ENCODE results near the gene TEX19.
"Not testable (repeated sequence)": the region's sequence is repeated elsewhere in the genome, so short reads cannot be mapped to it uniquely, and the experiment has no call there.

Gene TEX19

GRCh38 chr17:82334622-82335394, 24.2 kb upstream of the TEX19 start:
- no peak for DNase-seq (ENCODE audit: low read depth in 2 of 2)

GRCh38 chr17:82338858-82339633, 20.0 kb upstream of the TEX19 start:
- no peak for DNase-seq (ENCODE audit: low read depth in 2 of 2)

- DNase-seq (ENCODE audit: low read depth in 2 of 2) = no peak
Observed at GRCh38 chr17:82339634-82340580, 19.1 kb upstream of the TEX19 start.

GRCh38 chr17:82342361-82343079, 16.5 kb upstream of the TEX19 start:
- no peak for DNase-seq (ENCODE audit: low read depth in 2 of 2)

- DNase-seq (ENCODE audit: low read depth in 2 of 2) = no peak
Observed at GRCh38 chr17:82343560-82343959, 15.5 kb upstream of the TEX19 start.

- DNase-seq (ENCODE audit: low read depth in 2 of 2) = no peak
Observed at GRCh38 chr17:82344175-82344907, 14.7 kb upstream of the TEX19 start.

GRCh38 chr17:82345151-82345976, 13.7 kb upstream of the TEX19 start:
- no peak for DNase-seq (ENCODE audit: low read depth in 2 of 2)

GRCh38 chr17:82346342-82347300, 12.4 kb upstream of the TEX19 start:
- DNase-seq (ENCODE audit: low read depth in 2 of 2) = no peak

- DNase-seq (ENCODE audit: low read depth in 2 of 2) = not testable (repeated sequence)
Observed at GRCh38 chr17:82347994-82348393, 11.1 kb upstream of the TEX19 start.

GRCh38 chr17:82348434-82348833, 10.6 kb upstream of the TEX19 start:
- DNase-seq (ENCODE audit: low read depth in 2 of 2) = no peak

- no peak for DNase-seq (ENCODE audit: low read depth in 2 of 2)
Observed at GRCh38 chr17:82348866-82349265, 10.2 kb upstream of the TEX19 start.

- DNase-seq (ENCODE audit: low read depth in 2 of 2) = no peak
Observed at GRCh38 chr17:82349287-82349701, 9.8 kb upstream of the TEX19 start.

GRCh38 chr17:82350182-82351030, 8.6 kb upstream of the TEX19 start:
- peak in 1 of 2 donors; percentile 43 for DNase-seq (ENCODE audit: low read depth in 2 of 2)

GRCh38 chr17:82351254-82351712, 7.8 kb upstream of the TEX19 start:
- no peak for DNase-seq (ENCODE audit: low read depth in 2 of 2)

- DNase-seq (ENCODE audit: low read depth in 2 of 2) = peak; percentile 77 to 80
Observed at GRCh38 chr17:82351713-82352488, 7.1 kb upstream of the TEX19 start.

GRCh38 chr17:82353484-82353883, 5.6 kb upstream of the TEX19 start:
- no peak for DNase-seq (ENCODE audit: low read depth in 2 of 2)

All from stimulated activated CD4-positive, alpha-beta T cell treated with anti-CD3 and anti-CD28 coated beads, Interleukin-4, amount 100 ng/mL, for 48 hours (primary cell).